ENCODE results near the gene MAZ. TPM values are rescaled to one million over a fixed set of nuclear protein-coding genes. Genes with fewer than 3 reads are reported as not detected.
"Not testable (repeated sequence)": the region's sequence is repeated elsewhere in the genome, so short reads cannot be mapped to it uniquely, and the experiment has no call there.

Gene MAZ
- total RNA-seq, 4 donors from 2014 or later = 68.7 to 145 (median 96.4) TPM

GRCh38 chr16:29767062-29767461 lies 39.3 kb upstream of the MAZ start:
- intact Hi-C loops (cut with DNase I; ENCODE audit: low total_unique reads) (no loop called here), in situ Hi-C loops (cut with MboI; ENCODE audit: low sequenced_read_pairs in 4 of 4) (no loop called here)
- H3K9me3 ChIP-seq = no peaks in the 10 kb centered on the region
- DNase-seq = no peak
- ATAC-seq = no peak
- H3K36me3 ChIP-seq = no peaks in the 10 kb centered on the region
- TF ChIP-seq POLR2A (IDR thresholded peaks at IDR 0.05) (no peak), CTCF (IDR thresholded peaks at IDR 0.05 in 4 of 5, conservative IDR thresholded peaks at IDR 0.05 in 1 of 5) (no peak)
- H3K4me3 ChIP-seq = no peak overlapping the region
- H3K4me1 ChIP-seq = peaks cover 0 to 3% of the 10 kb centered on the region in 2 donors
- no peak overlapping the region for H3K27ac ChIP-seq
- H3K27me3 ChIP-seq = no peaks in the 10 kb centered on the region

GRCh38 chr16:29769507-29769906 lies 36.8 kb upstream of the MAZ start:
- TF ChIP-seq CTCF (IDR thresholded peaks at IDR 0.05 in 4 of 5, conservative IDR thresholded peaks at IDR 0.05 in 1 of 5) = no peak
- no peak for TF ChIP-seq POLR2A (IDR thresholded peaks at IDR 0.05)
- no peak for ATAC-seq
- Histone ChIP-seq H3K4me1 (peaks cover 0 to 3% of the 10 kb centered on the region in 2 donors), H3K27ac (no peak overlapping the region), H3K4me3 (no peak overlapping the region), H3K36me3 (no peaks in the 10 kb centered on the region), H3K9me3 (no peaks in the 10 kb centered on the region), H3K27me3 (no peaks in the 10 kb centered on the region)
- in situ Hi-C loops (cut with MboI; ENCODE audit: low sequenced_read_pairs in 4 of 4) = no loop called here
- intact Hi-C loops (cut with DNase I; ENCODE audit: low total_unique reads) = no loop called here
- no peak for DNase-seq

- TF ChIP-seq POLR2A (IDR thresholded peaks at IDR 0.05) (no peak), CTCF (IDR thresholded peaks at IDR 0.05 in 4 of 5, conservative IDR thresholded peaks at IDR 0.05 in 1 of 5) (no peak)
- intact Hi-C loops (cut with DNase I; ENCODE audit: low total_unique reads) (no loop called here), in situ Hi-C loops (cut with MboI; ENCODE audit: low sequenced_read_pairs in 4 of 4) (no loop called here)
- ATAC-seq (no peak), DNase-seq (no peak)
- Histone ChIP-seq H3K4me3 (no peak overlapping the region), H3K9me3 (no peaks in the 10 kb centered on the region), H3K27ac (no peak overlapping the region), H3K27me3 (no peaks in the 10 kb centered on the region), H3K4me1 (peaks cover 0 to 1% of the 10 kb centered on the region in 2 donors), H3K36me3 (no peaks in the 10 kb centered on the region)
Observed at GRCh38 chr16:29770250-29770929, 35.9 kb upstream of the MAZ start.

- H3K9me3 ChIP-seq; H3K27me3 ChIP-seq; H3K4me1 ChIP-seq; H3K4me3 ChIP-seq; DNase-seq; H3K36me3 ChIP-seq; in situ Hi-C loops (cut with MboI; ENCODE audit: low sequenced_read_pairs in 4 of 4); ATAC-seq; intact Hi-C loops (cut with DNase I; ENCODE audit: low total_unique reads); H3K27ac ChIP-seq: not testable (repeated sequence)
Observed at GRCh38 chr16:29772330-29772729, 34.0 kb upstream of the MAZ start.

- Histone ChIP-seq H3K4me1 (no peaks in the 10 kb centered on the region), H3K9me3 (no peaks in the 10 kb centered on the region), H3K4me3 (no peak overlapping the region), H3K36me3 (no peaks in the 10 kb centered on the region), H3K27me3 (peaks cover 0 to 4% (median 0%) of the 10 kb centered on the region in 3 donors), H3K27ac (no peak overlapping the region)
- in situ Hi-C loops (cut with MboI; ENCODE audit: low sequenced_read_pairs in 4 of 4) = no loop called here
- DNase-seq = no peak
- ATAC-seq = no peak
- intact Hi-C loops (cut with DNase I; ENCODE audit: low total_unique reads) = no loop called here
- no peak for TF ChIP-seq CTCF (IDR thresholded peaks at IDR 0.05 in 4 of 5, conservative IDR thresholded peaks at IDR 0.05 in 1 of 5)
- no peak for TF ChIP-seq POLR2A (IDR thresholded peaks at IDR 0.05)
Observed at GRCh38 chr16:29774730-29775129, 31.6 kb upstream of the MAZ start.

All from gastrocnemius medialis (tissue), 4 donors.